Melanocyte of skin (primary cell): ENCODE results near the gene GTPBP4. TPM values are rescaled to one million over a fixed set of nuclear protein-coding genes. Genes with fewer than 3 reads are reported as not detected.

Source experiments
- total RNA-seq, 2 donors: library from RNA; depleted of rRNA; stranded (reverse); fragments of >200 nt; gene quantifications; 2 replicates each; pipeline ENCODE4 v1.2.3, GENCODE V29; 2012

GTPBP4 gene
- 10 to 100 TPM; 23.1 to 51.0 TPM for total RNA-seq

DNA sequence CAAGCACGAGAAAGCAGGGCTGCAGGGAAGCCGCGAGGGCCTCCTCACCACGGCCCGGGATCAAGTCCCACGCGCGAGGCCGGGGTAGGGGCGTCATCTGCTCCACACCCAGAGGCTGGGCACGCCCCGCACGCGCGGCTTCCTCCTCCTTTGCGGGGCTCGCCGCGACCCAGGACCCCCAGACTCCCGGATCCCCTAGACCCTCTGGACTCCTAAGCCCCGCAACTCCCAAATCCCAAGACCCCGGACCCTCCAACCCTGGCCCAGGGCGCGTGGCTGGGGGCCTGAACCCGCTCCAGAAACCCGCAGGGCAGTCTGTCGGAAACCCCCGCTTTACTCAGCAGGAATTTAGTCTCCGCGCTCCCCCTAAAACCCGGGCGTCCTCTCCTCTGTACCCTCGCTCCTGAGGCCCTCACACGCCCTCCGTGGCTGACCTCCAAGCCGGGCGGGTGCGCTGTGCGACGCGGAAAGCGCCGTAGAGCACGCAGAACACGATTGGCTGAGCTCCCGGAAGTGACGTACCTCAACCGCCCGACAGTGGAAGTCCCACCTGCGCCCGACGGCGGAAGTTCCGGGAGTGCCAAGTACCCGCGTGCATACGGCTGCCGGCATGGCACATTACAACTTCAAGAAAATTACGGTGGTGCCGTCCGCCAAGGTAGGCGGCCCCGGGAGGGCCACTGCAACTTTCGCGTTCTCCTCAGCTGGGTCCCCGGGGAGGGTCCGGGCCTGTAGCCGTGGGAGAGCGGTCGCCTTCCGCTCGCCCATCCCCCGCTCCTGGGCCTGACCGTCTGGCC, at the start of gene GTPBP4:
Gene GTPBP4, plus strand, starts transcription at position 565 of the 797 bp plus-strand sequence. Its CDS starts 46 bp downstream, at position 611.

GRCh38 chr10:1025683-1026082, 37.4 kb downstream of the GTPBP4 start, which contains the start of gene IDI2:
TSS of gene IDI2 (minus strand) at chr10:1025859. CDS start at chr10:1024723, 1,136 bp downstream.

GRCh38 chr10:1048732-1049424, 60.6 kb downstream of the GTPBP4 start, which contains the start of gene IDI1:
TSS of gene IDI1 (minus strand) at chr10:1049119. CDS start at chr10:1049003, 116 bp downstream.

GRCh38 chr10:1056326-1057105, 68.3 kb downstream of the GTPBP4 start, which contains the start of gene WDR37:
TSS of gene WDR37 (plus strand) at chr10:1056385. CDS start at chr10:1072156, 15,771 bp downstream.

Other genes starting within 250 kb of the GTPBP4 start
- gene LARP4B, start 56.7 kb upstream of the GTPBP4 start, total RNA-seq, result 10 to 100 TPM; 39.9 to 54.3 TPM
- gene IDI2, start 37.4 kb downstream of the GTPBP4 start, total RNA-seq, result not detected
- 100 to 1,000 TPM; 158 to 167 TPM for gene IDI1, start 60.7 kb downstream of the GTPBP4 start, total RNA-seq
- gene WDR37, start 68.0 kb downstream of the GTPBP4 start, total RNA-seq, result 10 to 100 TPM; 15.3 to 17.2 TPM